Gastroesophageal sphincter (tissue), 4 donors: ENCODE data around the gene CACNA1D. TPM values are rescaled to one million over a fixed set of nuclear protein-coding genes. Genes with fewer than 3 reads are reported as not detected.

Experiments
- ATAC-seq: fragments of 150-250 bp; one replicate; pipeline ENCODE4 v1.9.1; 2016; ENCODE audit warnings: mild to moderate bottlenecking, moderate library complexity
- H3K27ac ChIP-seq, 4 donors: fragments of 200-600 bp; sonication (generic) in 3 of 4; 1 replicate in 3 of 4; 2 replicates in 1 of 4; pipeline ENCODE4 v1.5.1; 2016 to 2019
- H3K27me3 ChIP-seq: fragments of 200-600 bp; sonication (generic); one replicate; pipeline ENCODE4 v1.5.1; 2019
- H3K36me3 ChIP-seq, 2 donors: fragments of 200-600 bp; sonication (generic); one replicate each; pipeline ENCODE4 v1.5.1; 2019; ENCODE audit warnings: control low read depth in 1 of 2
- H3K4me1 ChIP-seq, 3 donors: fragments of 200-600 bp; sonication (generic); 1 replicate in 2 of 3; 2 replicates in 1 of 3; pipeline ENCODE4 v1.5.1; 2016 to 2019; ENCODE audit warnings: control low read depth in 2 of 3
- H3K4me3 ChIP-seq, 2 donors: fragments of 200-600 bp; sonication (generic); one replicate each; pipeline ENCODE4 v1.5.1; 2019; ENCODE audit warnings: mild to moderate bottlenecking in 1 of 2, moderate library complexity in 1 of 2
- H3K9me3 ChIP-seq, 3 donors: fragments of 200-600 bp; sonication (generic); one replicate each; pipeline ENCODE4 v1.5.1; 2017 to 2019; ENCODE audit warnings: control low read depth in 2 of 3
- EP300 ChIP-seq: sonication (generic); formaldehyde crosslinking; IDR thresholded peaks from one replicate; pipeline ENCODE4 v1.6.1; 2017; ENCODE audit warnings: antibody characterized with exemption, mild to moderate bottlenecking
- POLR2A ChIP-seq, 2 donors: fragments of 450-650 bp; IDR thresholded peaks; one replicate each; pipeline ENCODE4 v1.6.1; 2017; ENCODE audit warnings: antibody characterized with exemption in 2 of 2, mild to moderate bottlenecking in 2 of 2, moderate library complexity in 1 of 2
- POLR2AphosphoS5 ChIP-seq: sonication (generic); formaldehyde crosslinking; IDR thresholded peaks from one replicate; pipeline ENCODE4 v1.6.1; 2017; ENCODE audit warnings: antibody characterized with exemption
- WGBS, 2 donors: methylation state at CpG; one replicate each; pipeline ENCODE4 v1.1.5; 2018; ENCODE audit warnings: low coverage in 1 of 2; 5-methylcytosine and 5-hydroxymethylcytosine counted together
- total RNA-seq, 4 donors: library from RNA; depleted of rRNA; stranded (reverse); fragments of >200 nt; gene quantifications; one replicate each; pipeline ENCODE4 v1.1.0, GENCODE V29; 2016
- TF ChIP-seq, protein P1 (sequence below), 4 experiments: fragments of 200-600 bp in 2 of 4; fragments of 450-650 bp in 2 of 4; sonication (generic) in 1 of 4; IDR thresholded peaks; one replicate each; pipeline ENCODE4 v1.5.1; 2017 to 2019; ENCODE audit warnings: antibody characterized with exemption in 4 of 4, mild to moderate bottlenecking in 2 of 4, moderate library complexity in 2 of 4

Gene CACNA1D
- total RNA-seq, 4 donors from 2014 or later, result 0.52 to 5.7 (median 3.6) TPM

DNA sequence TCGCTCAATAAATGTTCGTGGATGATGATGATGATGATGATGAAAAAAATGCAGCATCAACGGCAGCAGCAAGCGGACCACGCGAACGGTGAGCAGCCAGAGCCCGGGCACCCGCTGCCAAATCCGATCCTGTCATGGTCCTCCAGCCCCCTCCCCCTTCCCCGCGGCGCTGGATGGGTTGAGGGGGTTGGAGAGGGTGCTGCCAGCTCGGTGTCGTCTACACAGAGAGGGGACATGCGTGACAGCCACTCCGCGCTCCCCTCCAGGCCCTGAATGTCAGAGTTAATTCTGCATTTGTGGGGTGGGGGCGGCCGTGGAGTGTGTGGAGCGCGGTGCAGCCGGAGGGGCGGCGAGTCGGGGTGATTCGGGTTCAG, 722 bp downstream of the CACNA1D start:
- ATAC-seq, result no peak
- H3K4me3 ChIP-seq, result peak overlapping the region; percentile 2 to 64
- peaks cover 25% of the 10 kb centered on the region for H3K27me3 ChIP-seq
- TF ChIP-seq EP300 (no peak), POLR2AphosphoS5 (no peak), POLR2A (IDR thresholded peaks at IDR 0.05) (no peak)
- TF ChIP-seq, protein P1, sequence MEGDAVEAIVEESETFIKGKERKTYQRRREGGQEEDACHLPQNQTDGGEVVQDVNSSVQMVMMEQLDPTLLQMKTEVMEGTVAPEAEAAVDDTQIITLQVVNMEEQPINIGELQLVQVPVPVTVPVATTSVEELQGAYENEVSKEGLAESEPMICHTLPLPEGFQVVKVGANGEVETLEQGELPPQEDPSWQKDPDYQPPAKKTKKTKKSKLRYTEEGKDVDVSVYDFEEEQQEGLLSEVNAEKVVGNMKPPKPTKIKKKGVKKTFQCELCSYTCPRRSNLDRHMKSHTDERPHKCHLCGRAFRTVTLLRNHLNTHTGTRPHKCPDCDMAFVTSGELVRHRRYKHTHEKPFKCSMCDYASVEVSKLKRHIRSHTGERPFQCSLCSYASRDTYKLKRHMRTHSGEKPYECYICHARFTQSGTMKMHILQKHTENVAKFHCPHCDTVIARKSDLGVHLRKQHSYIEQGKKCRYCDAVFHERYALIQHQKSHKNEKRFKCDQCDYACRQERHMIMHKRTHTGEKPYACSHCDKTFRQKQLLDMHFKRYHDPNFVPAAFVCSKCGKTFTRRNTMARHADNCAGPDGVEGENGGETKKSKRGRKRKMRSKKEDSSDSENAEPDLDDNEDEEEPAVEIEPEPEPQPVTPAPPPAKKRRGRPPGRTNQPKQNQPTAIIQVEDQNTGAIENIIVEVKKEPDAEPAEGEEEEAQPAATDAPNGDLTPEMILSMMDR (IDR thresholded peaks at IDR 0.05), result no peak
- 0% methylated on average over 1 of the region's 27 CpGs; no CpG with 5 or more reads in 1 of the 2 donors for WGBS, 2 donors
- peaks cover 0 to 58% (median 10%) of the 10 kb centered on the region in 3 donors for H3K4me1 ChIP-seq
- no peaks in the 10 kb centered on the region for H3K9me3 ChIP-seq
- no peaks in the 10 kb centered on the region for H3K36me3 ChIP-seq
- peak overlapping the region in 1 of 4 donors; percentile 46 for H3K27ac ChIP-seq

- ATAC-seq, result no peak
- H3K4me1 ChIP-seq, result peaks cover 0 to 58% (median 10%) of the 10 kb centered on the region in 3 donors
- WGBS, 2 donors, result 44 to 87% methylated on average over 3 to 10 of the region's 57 CpGs
- H3K36me3 ChIP-seq, result no peaks in the 10 kb centered on the region
- H3K27ac ChIP-seq, result peak overlapping the region in 1 of 4 donors; percentile 46
- TF ChIP-seq EP300 (no peak), POLR2A (IDR thresholded peaks at IDR 0.05) (no peak), POLR2AphosphoS5 (no peak)
- TF ChIP-seq, protein P1 (IDR thresholded peaks at IDR 0.05), result no peak
- no peaks in the 10 kb centered on the region for H3K9me3 ChIP-seq
- H3K4me3 ChIP-seq, result peak overlapping the region; percentile 2 to 64
- peaks cover 25% of the 10 kb centered on the region for H3K27me3 ChIP-seq
These were observed 1.3 kb downstream of the CACNA1D start for GRCh38 chr3:53495520-53496391.

DNA sequence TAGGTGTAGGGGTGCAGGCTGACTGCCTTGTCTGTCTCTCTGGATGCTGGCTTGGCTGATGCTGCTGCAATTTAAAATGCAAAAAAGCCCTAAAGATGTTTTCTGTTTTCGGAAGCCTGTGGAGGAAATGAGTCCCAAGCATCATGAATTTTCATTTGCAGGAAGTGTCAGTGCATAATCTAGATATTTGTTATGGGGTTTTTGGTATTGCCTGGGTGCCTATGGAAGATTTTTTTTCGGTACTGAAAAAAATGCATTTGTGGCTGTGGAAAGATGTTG, 1.9 kb downstream of the CACNA1D start:
- no peak for TF ChIP-seq EP300
- no peak for TF ChIP-seq POLR2A (IDR thresholded peaks at IDR 0.05)
- TF ChIP-seq, protein P1 (IDR thresholded peaks at IDR 0.05), result no peak
- no peak for TF ChIP-seq POLR2AphosphoS5
- Histone ChIP-seq H3K36me3 (no peaks in the 10 kb centered on the region), H3K4me1 (peaks cover 0 to 58% (median 10%) of the 10 kb centered on the region in 3 donors), H3K4me3 (no peak overlapping the region), H3K27ac (peak overlapping the region in 1 of 4 donors; percentile 46), H3K27me3 (peaks cover 25% of the 10 kb centered on the region), H3K9me3 (no peaks in the 10 kb centered on the region)
- 51 to 92% methylated on average over 2 of the region's 2 CpGs for WGBS, 2 donors
- ATAC-seq, result no peak

- no peaks in the 10 kb centered on the region for H3K9me3 ChIP-seq
- H3K27ac ChIP-seq, result peak overlapping the region in 1 of 4 donors; percentile 19
- H3K4me1 ChIP-seq, result peaks cover 0 to 58% (median 10%) of the 10 kb centered on the region in 3 donors
- no peak overlapping the region for H3K4me3 ChIP-seq
- TF ChIP-seq EP300 (no peak), POLR2A (IDR thresholded peaks at IDR 0.05) (no peak), POLR2AphosphoS5 (no peak)
- TF ChIP-seq, protein P1 (IDR thresholded peaks at IDR 0.05), result no peak
- ATAC-seq, result no peak
- H3K36me3 ChIP-seq, result no peaks in the 10 kb centered on the region
- WGBS, 2 donors, result 26 to 75% methylated on average over 2 to 4 of the region's 5 CpGs
- peaks cover 25% of the 10 kb centered on the region for H3K27me3 ChIP-seq
These were observed 2.6 kb downstream of the CACNA1D start for GRCh38 chr3:53496984-53497383.
